ENCODE data around the gene RTL5. TPM values are rescaled to one million over a fixed set of nuclear protein-coding genes. Genes with fewer than 3 reads are reported as not detected.

RTL5 gene
- total and polyA plus RNA-seq, 10 of the 15 experiments (the other 5 are each of a cell fraction or from before 2014, with no cell fraction given): under 0.01 to 0.10 (median 0.03) TPM; not detected in 5

- no peaks in the 10 kb centered on the region for H3K79me2 ChIP-seq (ENCODE audit: control insufficient read depth, insufficient read depth, low read length)
- no peak overlapping the region for H3K4me3 ChIP-seq
- H3K9ac ChIP-seq (ENCODE audit: control insufficient read depth, insufficient read depth, low read length): no peak overlapping the region
- no TSS peak for BruUV-seq (replicated peaks)
- H4K20me1 ChIP-seq (ENCODE audit: control insufficient read depth, insufficient read depth): no peaks in the 10 kb centered on the region
- H3K4me1 ChIP-seq (ENCODE audit: control insufficient read depth, insufficient read depth, low read length): no peaks in the 10 kb centered on the region
- no peaks in the 10 kb centered on the region for H3K9me3 ChIP-seq (replicated peaks; ENCODE audit: control insufficient read depth, insufficient read depth, low read length)
- RAD21 ChIA-PET (ENCODE audit: unreplicated experiment): no interaction called here
- no peak overlapping the region for H3K27ac ChIP-seq (ENCODE audit: control insufficient read depth, insufficient read depth)
- H3K4me2 ChIP-seq (ENCODE audit: control insufficient read depth, insufficient read depth): no peak overlapping the region
- DNase-seq (ENCODE audit: low read depth, low spot score) (no peak), ATAC-seq (no peak), FAIRE-seq (no peak)
- POLR2A ChIA-PET: no interaction called here
- SMC1A ChIA-PET (ENCODE audit: uncharacterized antibody, unreplicated experiment): no interaction called here
- no peaks in the 10 kb centered on the region for H3K36me3 ChIP-seq (ENCODE audit: control insufficient read depth in 2 of 2, insufficient read depth in 2 of 2, low read length in 1 of 2)
- intact Hi-C loops (cut with micrococcal nuclease; ENCODE audit: unreplicated experiment) (no loop called here), in situ Hi-C loops (cut with MboI) (no loop called here)
- CTCF ChIA-PET: no interaction called here
- no peak overlapping the region for H2AFZ ChIP-seq (ENCODE audit: control insufficient read depth, low read depth, low read length)
- H3K27me3 ChIP-seq (replicated peaks in 1 of 2; ENCODE audit: control insufficient read depth in 2 of 2, insufficient read depth in 2 of 2, low read length in 1 of 2): no peaks in the 10 kb centered on the region
- 30% methylated on average over 4 of the region's 4 CpGs for WGBS (ENCODE audit: insufficient coverage, insufficient replicate concordance, low lambda C conversion rate, missing lambda C conversion rate)
- TF ChIP-seq RCOR1 (conservative IDR thresholded peaks at IDR 0.05; ENCODE audit: low read depth, low read length) (no peak), HCFC1 (IDR thresholded peaks at IDR 0.05; ENCODE audit: low read length) (no peak), SKIL (IDR thresholded peaks at IDR 0.05; ENCODE audit: low read depth, poor library complexity, severe bottlenecking) (no peak), JUND (IDR thresholded peaks at IDR 0.05; ENCODE audit: low read depth, low read length) (no peak), ATF3 (IDR thresholded peaks at IDR 0.05; ENCODE audit: borderline replicate concordance, extremely low read depth, low read depth, low read length) (no peak), GATAD2B (conservative IDR thresholded peaks at IDR 0.05; ENCODE audit: low read depth) (no peak), NRF1 (conservative IDR thresholded peaks at IDR 0.05; ENCODE audit: low read depth, low read length) (no peak), ATF7 (IDR thresholded peaks at IDR 0.05; ENCODE audit: low read depth) (no peak), FOXM1 (IDR thresholded peaks at IDR 0.05; ENCODE audit: low read depth, low read length) (no peak), YY1 (IDR thresholded peaks at IDR 0.05; ENCODE audit: low read depth, low read length) (no peak), RBBP5 (conservative IDR thresholded peaks at IDR 0.05) (no peak), ZNF592 (IDR thresholded peaks at IDR 0.05) (no peak), SUPT20H (IDR thresholded peaks at IDR 0.05; ENCODE audit: borderline replicate concordance, control insufficient read depth, low read depth, low read length) (no peak), PKNOX1 (IDR thresholded peaks at IDR 0.05) (no peak), IRF3 (IDR thresholded peaks at IDR 0.05) (no peak)
Observed at GRCh38 chrX:72165551-72165950, 33.8 kb upstream of the RTL5 start.

All from GM12878 (cell line).